GM19238 (cell line): Measurements from ENCODE around the gene MAEA.

ENCODE experiments used
- DNase-seq: peaks from one replicate; pipeline ENCODE4 v3.0.0; 2011; ENCODE audit warnings: low spot score; ENCODE audit not compliant: insufficient read length

Gene MAEA

DNA sequence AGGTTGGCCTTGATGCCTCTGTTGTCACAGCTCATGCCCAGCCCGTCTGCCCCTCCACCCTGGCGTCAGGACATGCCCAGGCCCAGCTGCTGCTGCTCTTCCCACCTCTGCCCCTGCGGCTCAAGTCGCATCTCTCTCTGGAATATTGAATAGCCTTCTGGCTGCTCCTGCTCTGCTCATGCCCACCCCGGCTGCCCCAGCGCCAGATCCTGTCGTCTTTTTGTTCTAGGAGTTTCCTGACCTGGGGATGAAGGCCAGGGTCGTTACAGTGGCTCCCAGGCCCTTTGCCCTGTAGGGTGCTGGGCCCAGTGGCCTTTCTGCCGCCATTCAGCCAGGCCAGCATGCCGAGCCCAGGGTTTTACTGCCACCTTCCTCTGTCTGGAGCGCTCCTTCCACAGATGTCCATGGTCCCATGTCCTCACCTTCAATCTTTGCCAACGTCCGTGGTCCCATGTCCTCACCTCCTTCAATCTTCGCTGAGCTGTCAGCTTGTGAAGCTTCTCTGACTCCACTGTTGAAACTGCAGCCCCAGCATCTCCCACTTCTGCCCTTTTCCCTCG is 9.7 kb downstream of the MAEA start:
- no peak for DNase-seq

- no peak for DNase-seq
Observed at GRCh38 chr4:1300466-1301455, 11.1 kb downstream of the MAEA start.

DNA sequence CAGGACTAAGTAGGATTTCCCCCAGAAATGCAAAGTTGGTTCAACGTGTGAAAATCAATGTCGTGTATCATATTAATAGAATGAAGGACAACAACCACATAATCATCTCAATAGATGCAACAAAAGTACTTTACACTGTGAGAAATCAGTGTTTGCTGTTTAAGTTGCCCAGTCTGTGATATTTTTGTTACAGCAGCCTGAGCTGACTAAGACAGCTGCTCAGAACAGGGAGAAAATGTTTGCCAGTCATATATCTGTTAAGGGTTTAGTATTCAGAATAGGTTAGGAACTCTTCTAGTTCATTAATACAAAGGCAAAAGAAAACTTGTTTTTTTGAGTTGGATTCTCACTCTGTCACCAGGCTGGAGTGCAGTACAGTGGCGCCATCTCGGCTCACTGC is 12.5 kb downstream of the MAEA start:
- no peak for DNase-seq

GRCh38 chr4:1305261-1305711 is 15.6 kb downstream of the MAEA start:
- DNase-seq: no peak

- no peak for DNase-seq
Observed at GRCh38 chr4:1305781-1306455, 16.2 kb downstream of the MAEA start.

DNA sequence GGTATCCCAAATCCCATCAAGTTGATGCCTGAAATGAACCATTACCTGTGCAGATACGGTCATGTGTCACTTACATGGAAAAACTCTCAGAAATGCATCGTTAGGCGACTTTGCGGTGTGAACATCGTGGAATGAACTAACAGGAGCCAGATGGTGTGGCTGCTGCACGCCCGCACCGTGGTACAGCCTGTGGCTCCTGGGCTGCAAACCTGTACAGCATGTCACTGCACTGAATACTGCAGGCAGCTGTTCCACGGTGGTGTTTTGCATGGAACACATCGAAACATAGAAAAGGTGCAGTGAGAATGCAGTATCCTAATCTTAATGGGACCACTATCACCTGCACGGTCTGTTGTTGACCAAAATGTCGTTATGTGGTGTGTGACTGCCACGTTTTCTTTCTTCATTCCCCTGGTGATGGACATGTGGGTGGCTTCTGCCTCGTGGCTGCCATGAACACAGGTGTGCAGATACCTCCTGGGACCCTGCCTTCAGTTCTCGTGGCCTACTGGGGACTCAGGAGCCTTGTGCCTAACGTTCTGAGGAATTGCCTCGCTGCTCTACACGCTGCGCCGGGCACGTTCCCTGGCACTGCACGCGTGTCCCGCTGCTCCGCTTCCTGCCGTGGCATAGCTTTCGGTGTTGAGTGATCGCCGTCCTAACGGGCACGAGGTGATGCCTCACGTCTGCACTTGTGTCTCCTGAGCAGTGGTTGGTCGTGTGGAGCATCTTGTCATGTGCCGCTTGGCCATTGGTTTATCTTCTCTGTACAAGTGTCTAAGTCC is 18.5 kb downstream of the MAEA start:
- no peak for DNase-seq

DNA sequence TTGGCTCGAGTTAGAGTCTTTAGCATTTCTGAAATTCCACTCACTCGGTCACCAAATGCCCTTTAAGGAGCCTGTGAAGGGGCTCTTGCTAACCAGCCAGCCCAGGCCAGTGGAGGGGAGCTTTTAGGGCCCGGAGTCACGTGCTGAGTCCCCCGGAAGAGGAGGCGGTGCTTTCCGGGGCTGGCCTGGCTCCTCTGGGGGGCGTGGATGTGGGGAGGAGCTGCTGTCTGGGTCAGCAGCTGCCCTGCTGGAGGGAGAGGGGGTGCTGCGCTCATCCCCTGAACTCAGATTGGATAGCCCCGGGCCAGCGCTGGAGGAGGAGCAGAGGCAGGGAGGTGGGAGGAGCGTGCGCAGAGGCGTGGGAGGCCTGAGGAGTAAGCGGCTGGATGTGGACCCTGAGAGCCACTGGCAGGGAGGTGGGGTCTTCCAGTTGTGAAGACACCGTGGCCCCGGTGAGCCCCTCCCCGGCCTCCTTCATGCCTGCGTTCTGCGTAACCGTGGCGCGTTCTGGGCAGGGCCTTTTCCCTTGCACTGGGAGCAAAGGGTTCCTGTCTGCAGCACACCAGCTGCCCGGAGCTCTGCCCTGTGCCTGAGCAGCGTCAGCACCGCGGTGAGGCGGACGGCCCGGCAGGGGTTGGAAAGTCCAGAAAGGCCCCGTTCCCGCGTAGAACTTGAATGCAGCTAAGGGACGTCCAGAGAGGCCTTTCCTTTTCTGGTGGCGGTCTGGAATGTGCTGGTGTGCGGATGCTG is 19.7 kb downstream of the MAEA start:
- DNase-seq: peak; percentile 98

GRCh38 chr4:1310031-1310795 is 20.5 kb downstream of the MAEA start:
- no peak for DNase-seq

DNA sequence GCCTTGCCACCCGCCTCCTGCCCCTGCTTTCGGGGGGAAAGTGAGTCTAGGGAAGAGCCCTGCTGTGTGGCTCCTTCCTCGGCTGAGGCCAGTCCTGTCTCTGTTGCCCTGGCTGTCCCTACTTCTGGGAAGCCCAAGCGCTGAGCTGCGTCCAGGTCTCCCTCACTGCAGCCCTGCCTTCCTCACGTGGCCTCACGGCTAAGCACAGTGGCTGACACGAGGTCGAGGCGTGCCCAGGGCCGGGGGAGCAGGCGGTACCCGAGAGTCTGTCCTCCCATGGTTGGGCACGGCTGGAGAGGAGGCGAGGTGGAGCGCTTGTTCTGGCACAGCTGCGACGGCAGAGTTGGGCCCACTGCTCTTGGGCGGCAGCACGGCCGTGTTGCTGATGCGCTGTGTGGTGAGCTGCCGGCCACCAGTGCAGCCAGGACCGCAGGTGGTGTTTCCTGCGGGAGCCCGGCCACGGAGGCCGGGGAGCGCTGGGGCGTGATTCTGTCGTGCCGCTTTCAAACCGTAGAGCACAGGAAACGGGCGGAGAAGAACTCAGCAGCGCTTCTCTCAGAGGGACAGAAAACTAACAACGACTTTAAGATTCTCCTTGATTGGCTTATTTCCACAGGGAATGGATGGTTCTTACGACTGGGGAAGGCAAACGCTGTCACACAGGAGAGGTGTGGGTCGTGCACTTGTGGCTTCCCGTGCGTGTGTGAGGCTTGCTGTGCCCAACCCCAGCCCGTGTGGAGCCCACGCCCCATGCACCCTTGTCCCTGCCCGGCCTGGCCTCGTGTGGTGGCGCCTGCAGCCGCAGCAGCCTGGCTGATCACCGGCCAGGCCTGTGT is 21.3 kb downstream of the MAEA start:
- no peak for DNase-seq

GRCh38 chr4:1312821-1313640 is 23.3 kb downstream of the MAEA start:
- DNase-seq: no peak

DNA sequence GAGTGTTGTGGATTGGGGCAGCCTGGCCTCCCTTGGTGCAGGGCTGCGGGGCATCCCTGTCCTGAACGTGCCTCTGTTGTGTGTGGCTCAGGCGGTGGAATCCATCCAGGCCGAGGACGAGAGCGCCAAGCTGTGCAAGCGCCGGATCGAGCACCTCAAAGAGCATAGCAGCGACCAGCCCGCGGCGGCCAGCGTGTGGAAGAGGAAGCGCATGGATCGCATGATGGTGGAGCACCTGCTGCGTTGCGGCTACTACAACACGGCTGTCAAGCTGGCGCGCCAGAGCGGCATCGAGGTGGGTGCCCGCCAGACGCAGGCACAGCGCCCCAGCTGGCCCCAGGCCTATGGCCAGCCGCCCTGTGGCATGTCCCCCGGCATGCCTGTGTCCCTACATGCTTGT is 25.6 kb downstream of the MAEA start:
- no peak for DNase-seq

- DNase-seq: no peak
Observed at GRCh38 chr4:1315836-1316536, 26.3 kb downstream of the MAEA start.

DNA sequence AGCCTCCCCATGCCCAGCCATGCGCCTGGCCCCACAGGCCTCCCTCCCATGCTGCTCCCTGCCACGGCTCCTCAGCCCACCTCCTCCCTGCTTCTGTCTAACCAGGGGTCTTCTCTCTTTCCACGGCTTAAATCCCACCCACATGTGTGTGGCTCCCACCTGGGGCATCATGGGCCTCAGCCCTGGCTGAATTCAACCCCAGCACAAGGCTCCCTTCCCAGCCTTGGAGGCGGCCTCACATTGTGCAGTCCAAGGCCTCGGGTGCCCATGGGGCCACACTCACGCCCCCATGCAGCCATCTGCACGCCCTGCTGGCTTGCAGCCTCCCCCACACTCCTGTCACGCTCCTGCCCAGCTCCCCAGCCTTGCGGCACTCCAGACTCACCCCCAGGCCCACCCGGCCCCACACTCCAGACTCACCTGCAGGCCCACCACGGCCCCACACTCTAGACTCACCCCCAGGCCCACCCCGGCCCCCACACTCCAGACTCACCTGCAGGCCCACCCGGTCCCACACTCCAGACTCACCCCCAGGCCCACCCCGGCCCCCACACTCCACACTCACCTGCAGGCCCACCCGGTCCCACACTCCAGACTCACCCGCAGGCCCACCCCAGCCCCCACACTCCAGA is 27.0 kb downstream of the MAEA start:
- no peak for DNase-seq

GRCh38 chr4:1317177-1318045 is 27.7 kb downstream of the MAEA start:
- DNase-seq: no peak

DNA sequence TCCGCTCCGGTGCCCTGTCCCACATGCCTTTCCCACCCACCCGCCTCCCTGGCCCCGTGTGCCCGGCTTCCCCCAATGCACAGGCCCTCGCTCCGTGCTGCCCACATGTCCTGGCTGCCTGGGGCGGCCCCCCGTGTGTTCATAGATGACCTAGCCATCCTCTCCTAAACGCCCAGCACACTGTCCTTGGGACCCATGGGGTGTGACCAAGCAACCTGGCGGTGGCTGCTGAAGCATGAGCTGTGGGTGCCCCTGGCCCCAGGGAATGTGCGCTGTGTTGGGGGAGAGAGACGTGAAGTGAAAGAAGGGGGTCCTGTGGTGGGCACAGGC is 28.3 kb downstream of the MAEA start:
- no peak for DNase-seq

DNA sequence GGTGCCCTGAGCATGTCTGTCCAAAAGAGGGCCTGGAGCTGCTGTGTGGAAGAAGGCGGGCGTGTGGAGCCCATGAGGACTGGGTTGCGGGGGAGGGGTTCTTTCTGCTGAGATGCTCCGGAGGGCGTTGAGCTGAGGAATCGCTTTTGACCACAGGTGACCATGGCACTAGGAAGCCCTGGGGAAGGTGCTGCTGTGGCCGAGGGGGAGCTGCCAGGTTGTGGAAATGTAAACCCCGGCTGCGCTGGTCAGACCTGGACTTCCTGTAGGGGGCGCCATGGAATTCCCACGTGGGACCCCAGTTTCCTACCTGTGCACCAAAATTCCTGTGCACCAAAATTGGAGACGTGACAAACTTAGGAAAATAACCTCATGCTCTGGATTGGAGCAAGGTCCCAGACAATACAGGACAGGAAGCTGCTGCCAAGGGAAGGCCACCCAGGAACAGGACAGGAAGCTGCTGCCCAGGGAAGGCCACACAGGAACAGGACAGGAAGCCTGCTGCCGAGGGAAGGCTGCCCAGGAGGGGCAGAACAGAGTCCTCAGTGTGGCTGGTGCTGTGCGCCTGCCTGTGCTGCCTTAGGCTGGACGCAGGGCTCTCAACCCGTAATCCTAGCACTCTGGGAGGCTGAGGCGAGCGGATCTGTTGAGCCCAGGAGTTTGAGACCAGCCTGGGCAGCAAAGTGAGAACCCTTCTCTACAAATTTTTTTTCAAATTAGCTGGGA is 29.0 kb downstream of the MAEA start:
- no peak for DNase-seq
